Duodenal mucosa (tissue), 2 donors: ENCODE results near the gene DOCK2.

Experiments used
- H3K27ac ChIP-seq: one replicate; pipeline ENCODE4 v1.7.0; 2013; ENCODE audit warnings: low read depth, low read length
- H3K27me3 ChIP-seq, 2 donors: one replicate each; pipeline ENCODE4 v1.7.0; 2013; ENCODE audit warnings: low read length in 2 of 2, control low read depth in 1 of 2; ENCODE audit not compliant: insufficient read depth in 2 of 2, control insufficient read depth in 1 of 2
- H3K36me3 ChIP-seq, 2 donors: one replicate each; pipeline ENCODE4 v1.7.0; 2013; ENCODE audit warnings: low read length in 2 of 2, control low read depth in 1 of 2; ENCODE audit not compliant: insufficient read depth in 2 of 2, control insufficient read depth in 1 of 2
- H3K4me1 ChIP-seq, 2 donors: one replicate each; pipeline ENCODE4 v1.7.0; 2013; ENCODE audit warnings: low read length in 2 of 2, control low read depth in 1 of 2; ENCODE audit not compliant: insufficient read depth in 2 of 2, control insufficient read depth in 1 of 2
- H3K4me3 ChIP-seq, 2 donors: one replicate each; pipeline ENCODE4 v1.7.0; 2013; ENCODE audit warnings: low read length in 2 of 2, low read depth in 1 of 2
- H3K9ac ChIP-seq, 2 donors: one replicate each; pipeline ENCODE4 v1.7.0; 2013; ENCODE audit warnings: low read length in 2 of 2, low read depth in 1 of 2
- H3K9me3 ChIP-seq, 2 donors: one replicate each; pipeline ENCODE4 v1.7.0; 2013; ENCODE audit warnings: low read length in 2 of 2, control low read depth in 1 of 2; ENCODE audit not compliant: control insufficient read depth in 1 of 2

Gene DOCK2

DNA sequence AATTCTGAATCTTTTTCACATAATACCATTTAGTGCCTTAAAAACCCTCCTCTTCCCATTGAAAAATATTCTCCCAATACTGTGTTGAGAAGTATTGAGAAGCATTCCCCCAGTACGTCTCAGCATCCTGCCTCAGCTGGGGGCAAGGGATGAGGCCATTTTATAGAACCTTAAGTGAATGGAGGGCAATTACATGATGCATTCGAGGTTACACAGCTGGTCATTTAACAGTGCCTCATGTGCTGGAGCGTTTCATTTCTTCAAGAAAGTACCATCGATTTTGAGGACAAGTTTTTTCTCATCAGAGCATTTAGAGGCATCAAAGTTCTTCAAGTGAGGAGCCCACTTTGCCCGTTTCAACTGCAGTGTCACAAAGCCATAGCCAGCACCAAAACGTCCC is 135.6 kb downstream of the DOCK2 start:
- H3K36me3 ChIP-seq, result peaks cover 0 to 4% of the 10 kb centered on the region in 2 donors
- H3K9me3 ChIP-seq, result no peaks in the 10 kb centered on the region
- no peak overlapping the region for H3K9ac ChIP-seq
- H3K27me3 ChIP-seq, result no peaks in the 10 kb centered on the region
- H3K4me3 ChIP-seq, result no peak overlapping the region
- H3K4me1 ChIP-seq, result no peaks in the 10 kb centered on the region
- H3K27ac ChIP-seq, result no peak overlapping the region

DNA sequence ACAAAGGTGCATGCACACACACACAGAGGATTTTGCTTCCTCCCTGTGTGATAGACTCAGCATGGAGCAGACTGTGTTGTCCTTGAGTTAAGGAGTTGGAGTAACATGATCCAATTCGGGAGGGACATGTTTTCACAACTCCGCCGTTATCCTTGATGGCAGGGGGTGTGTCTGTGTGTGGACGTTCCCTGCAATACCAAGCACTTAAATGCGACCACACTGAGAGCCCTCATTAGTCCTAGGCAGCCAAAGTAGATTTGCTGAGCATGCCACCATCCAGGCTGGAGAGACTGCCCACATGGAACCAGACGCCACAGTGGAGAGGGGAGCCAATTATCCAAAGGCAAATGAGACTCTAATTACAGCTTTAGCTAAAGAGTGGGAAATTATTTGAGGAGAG is 140.1 kb downstream of the DOCK2 start:
- Histone ChIP-seq H3K36me3 (no peaks in the 10 kb centered on the region), H3K9me3 (no peaks in the 10 kb centered on the region), H3K27me3 (no peaks in the 10 kb centered on the region), H3K27ac (no peak overlapping the region), H3K4me3 (no peak overlapping the region), H3K9ac (no peak overlapping the region), H3K4me1 (no peaks in the 10 kb centered on the region)

DNA sequence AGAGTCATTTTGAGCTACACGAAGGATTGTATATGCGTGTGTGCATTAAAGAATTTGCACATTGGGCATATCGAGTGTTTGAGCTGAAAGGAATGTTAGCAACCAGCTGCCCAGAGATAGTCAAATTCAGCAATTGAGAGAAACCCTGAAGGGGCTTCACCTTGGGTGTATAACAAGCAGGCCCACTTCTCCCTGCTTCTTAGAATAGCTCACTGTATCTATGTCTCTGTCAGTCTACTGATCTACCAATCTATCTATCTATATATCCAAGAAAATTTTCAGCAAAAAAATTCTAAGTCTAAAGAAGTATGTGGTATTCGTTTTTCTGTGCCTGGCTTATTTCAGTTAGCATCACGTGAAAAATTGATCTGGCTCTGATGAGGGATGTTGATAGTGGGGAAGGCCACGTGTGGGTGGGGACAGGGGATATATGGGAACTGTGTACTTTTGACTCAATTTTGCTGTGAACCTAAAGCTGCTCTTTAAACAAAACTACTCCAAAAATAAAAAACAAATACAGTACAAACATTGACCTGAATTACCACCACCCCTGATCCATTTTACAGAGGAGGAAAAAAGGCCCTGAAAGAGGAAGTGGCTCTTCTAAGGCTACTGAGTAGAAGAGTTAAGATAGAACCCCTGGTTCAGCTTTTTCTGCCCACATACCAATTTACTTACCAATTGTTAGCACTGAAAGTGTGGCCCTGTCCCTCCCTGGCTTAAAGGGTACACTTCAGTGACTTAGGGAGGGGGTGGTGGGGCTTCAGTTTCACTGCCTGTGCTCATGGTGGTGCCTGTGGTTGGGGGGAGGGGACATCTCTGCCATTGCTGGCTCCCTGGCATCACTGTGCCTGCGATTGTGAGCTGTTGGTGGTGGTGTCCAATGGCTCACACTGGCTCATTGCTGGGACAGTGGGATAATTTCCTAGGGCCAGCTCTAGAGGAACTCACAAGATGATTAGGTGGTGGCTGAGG is 141.8 kb downstream of the DOCK2 start:
- Histone ChIP-seq H3K27ac (no peak overlapping the region), H3K27me3 (no peaks in the 10 kb centered on the region), H3K36me3 (no peaks in the 10 kb centered on the region), H3K4me1 (no peaks in the 10 kb centered on the region), H3K9me3 (no peaks in the 10 kb centered on the region), H3K9ac (no peak overlapping the region), H3K4me3 (no peak overlapping the region)

DNA sequence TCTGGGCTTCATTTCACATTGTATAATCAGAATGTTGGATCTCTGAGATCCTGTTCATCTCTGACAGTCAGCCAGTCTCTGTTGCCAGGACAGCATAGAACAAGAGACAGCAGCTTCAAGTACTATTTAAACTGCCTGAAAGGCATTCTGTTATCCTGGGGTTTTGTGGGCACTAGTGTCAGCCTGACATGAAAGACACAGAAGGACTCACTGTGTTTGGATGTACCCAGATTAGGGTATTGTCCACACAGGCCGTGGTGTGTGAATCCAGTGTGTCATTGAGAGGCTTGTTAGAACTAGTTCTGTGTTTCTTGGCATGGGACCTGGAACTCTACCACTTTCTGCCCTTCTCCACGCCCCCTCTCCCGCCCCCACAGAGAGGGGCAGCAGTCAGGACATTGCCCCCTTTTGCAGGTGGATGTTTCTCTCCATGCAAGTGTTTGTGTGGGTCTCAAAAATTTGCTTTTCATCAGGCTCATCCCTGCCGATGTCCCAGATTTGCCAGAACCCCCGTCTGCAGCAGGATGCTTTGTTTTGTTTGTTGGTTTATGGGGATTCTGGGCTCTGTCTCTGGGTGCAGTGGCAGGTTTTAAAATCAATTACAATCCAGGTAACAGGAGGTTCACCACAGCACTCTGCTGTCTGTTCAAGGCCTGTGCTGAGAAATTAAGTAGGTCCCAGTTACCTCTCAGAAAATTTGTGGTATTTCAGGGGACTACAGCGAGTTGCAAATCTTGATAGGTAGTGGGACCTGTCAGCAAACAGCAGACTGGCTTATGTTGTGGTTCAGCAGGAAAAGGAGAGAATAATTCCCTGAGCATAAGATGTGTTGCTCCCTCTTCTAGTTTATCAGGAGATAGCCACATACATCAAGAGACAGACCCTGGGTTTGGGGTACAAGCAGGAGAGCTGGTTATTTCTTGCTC is 144.6 kb downstream of the DOCK2 start:
- no peaks in the 10 kb centered on the region for H3K9me3 ChIP-seq
- H3K36me3 ChIP-seq, result no peaks in the 10 kb centered on the region
- no peaks in the 10 kb centered on the region for H3K27me3 ChIP-seq
- H3K4me3 ChIP-seq, result no peak overlapping the region
- no peak overlapping the region for H3K9ac ChIP-seq
- H3K4me1 ChIP-seq, result no peaks in the 10 kb centered on the region
- H3K27ac ChIP-seq, result no peak overlapping the region

GRCh38 chr5:169785771-169786618 is 148.9 kb downstream of the DOCK2 start:
- H3K9me3 ChIP-seq, result no peaks in the 10 kb centered on the region
- H3K36me3 ChIP-seq, result no peaks in the 10 kb centered on the region
- H3K4me1 ChIP-seq, result no peaks in the 10 kb centered on the region
- H3K4me3 ChIP-seq, result no peak overlapping the region
- no peak overlapping the region for H3K9ac ChIP-seq
- H3K27ac ChIP-seq, result no peak overlapping the region
- no peaks in the 10 kb centered on the region for H3K27me3 ChIP-seq

DNA sequence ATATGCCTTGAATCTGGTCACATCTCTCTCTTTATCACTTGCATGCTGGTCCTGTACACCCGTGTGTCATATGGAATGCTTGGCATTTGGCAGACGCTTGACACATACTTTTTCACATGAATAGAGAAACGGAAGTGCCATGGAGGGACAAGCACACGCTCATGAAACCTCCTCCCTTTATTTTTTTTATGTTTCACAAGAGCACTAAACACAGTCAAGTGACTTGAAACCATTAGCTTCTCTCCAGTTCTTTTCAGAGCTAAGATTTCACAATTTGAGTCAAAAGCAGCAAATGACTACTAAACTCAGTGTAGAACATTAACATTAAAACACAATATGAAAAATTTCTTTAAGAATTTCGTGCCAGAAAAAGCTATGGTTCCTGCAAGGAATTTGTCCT is 151.1 kb downstream of the DOCK2 start:
- Histone ChIP-seq H3K9me3 (no peaks in the 10 kb centered on the region), H3K27ac (no peak overlapping the region), H3K27me3 (no peaks in the 10 kb centered on the region), H3K36me3 (no peaks in the 10 kb centered on the region), H3K9ac (no peak overlapping the region), H3K4me1 (no peaks in the 10 kb centered on the region), H3K4me3 (no peak overlapping the region)

DNA sequence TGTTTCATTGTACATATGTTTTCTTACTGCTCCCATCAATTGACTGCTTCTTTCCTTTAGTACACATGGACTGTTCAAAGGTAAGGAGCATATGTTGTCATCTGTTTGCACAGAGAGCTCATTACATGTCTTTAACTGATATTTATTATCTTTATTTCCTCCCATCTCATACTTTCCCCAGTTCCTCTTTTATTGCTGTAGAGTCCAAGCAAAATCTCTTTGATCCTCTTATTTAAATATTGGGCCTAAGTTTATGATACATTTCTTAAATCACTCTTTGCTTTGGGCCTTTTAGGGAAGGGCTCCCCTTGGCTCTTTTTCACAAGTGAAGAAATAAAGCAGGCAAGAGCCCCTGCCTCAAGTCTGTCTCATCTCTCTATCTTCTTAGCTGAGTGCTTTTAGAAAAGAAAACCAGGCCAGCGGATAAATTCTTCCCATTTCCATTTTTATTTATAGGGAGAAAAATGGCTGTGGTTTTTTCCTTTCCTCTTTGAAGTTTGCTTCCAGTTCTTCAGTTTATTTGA is 152.4 kb downstream of the DOCK2 start:
- H3K27me3 ChIP-seq, result no peaks in the 10 kb centered on the region

DNA sequence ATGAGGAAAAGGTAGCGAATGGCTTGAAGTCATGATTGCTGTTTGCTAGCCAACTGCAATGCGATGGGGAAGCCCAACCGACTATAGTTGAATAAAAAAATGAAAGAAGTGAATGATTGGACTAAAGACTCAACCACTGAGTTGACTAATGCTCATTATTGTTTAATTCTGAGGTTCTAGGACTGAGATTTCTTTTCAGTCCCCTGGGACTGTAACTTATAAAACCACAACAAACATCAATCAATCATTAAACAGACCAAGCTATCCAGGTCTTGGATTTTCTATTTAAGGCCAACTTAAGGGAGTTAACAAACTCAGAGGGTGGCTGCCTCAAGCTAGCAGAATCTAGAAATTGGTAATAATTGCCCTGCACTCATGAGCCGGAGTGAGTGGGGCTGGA is 154.2 kb downstream of the DOCK2 start:
- H3K4me1 ChIP-seq, result no peaks in the 10 kb centered on the region
- H3K27ac ChIP-seq, result no peak overlapping the region
- H3K9me3 ChIP-seq, result no peaks in the 10 kb centered on the region
- H3K9ac ChIP-seq, result no peak overlapping the region
- H3K36me3 ChIP-seq, result no peaks in the 10 kb centered on the region
- no peaks in the 10 kb centered on the region for H3K27me3 ChIP-seq
- no peak overlapping the region for H3K4me3 ChIP-seq

More for the DNA sequence above, 152.4 kb downstream of the DOCK2 start:
- Histone ChIP-seq H3K9me3 (no peaks in the 10 kb centered on the region), H3K27ac (no peak overlapping the region), H3K4me1 (no peaks in the 10 kb centered on the region), H3K4me3 (no peak overlapping the region), H3K36me3 (no peaks in the 10 kb centered on the region), H3K9ac (no peak overlapping the region)

GRCh38 chr5:169795338-169795737 is 158.3 kb downstream of the DOCK2 start:
- Histone ChIP-seq H3K36me3 (no peaks in the 10 kb centered on the region), H3K27me3 (no peaks in the 10 kb centered on the region), H3K27ac (no peak overlapping the region), H3K4me3 (no peak overlapping the region), H3K4me1 (no peaks in the 10 kb centered on the region), H3K9me3 (no peaks in the 10 kb centered on the region), H3K9ac (no peak overlapping the region)
